Measurements from ENCODE around the gene GJA4.

Gene GJA4

GRCh38 chr1:34827341-34827941 lies 34.6 kb downstream of the GJA4 start:
- Mint-ChIP-seq H3K4me1 (ENCODE audit: low read depth) (no peaks in the 10 kb centered on the region), H3K9me3 (peaks cover 4% of the 10 kb centered on the region), H3K4me3 (no peak overlapping the region)

GRCh38 chr1:34828611-34829010 lies 35.8 kb downstream of the GJA4 start:
- Mint-ChIP-seq H3K36me3 (ENCODE audit: low read depth) (peaks cover 2% of the 10 kb centered on the region), H3K4me3 (no peak overlapping the region), H3K27me3 (no peaks in the 10 kb centered on the region), H3K4me1 (ENCODE audit: low read depth) (no peaks in the 10 kb centered on the region), H3K9me3 (peaks cover 4% of the 10 kb centered on the region), H3K27ac (no peak overlapping the region)

More at GRCh38 chr1:34827341-34827941, 34.6 kb downstream of the GJA4 start:
- Mint-ChIP-seq H3K27me3 (no peaks in the 10 kb centered on the region), H3K27ac (no peak overlapping the region), H3K36me3 (ENCODE audit: low read depth) (peaks cover 4% of the 10 kb centered on the region)

- no peaks in the 10 kb centered on the region for H3K9me3 Mint-ChIP-seq
- H3K27me3 Mint-ChIP-seq, result no peaks in the 10 kb centered on the region
- no peak overlapping the region for H3K4me3 Mint-ChIP-seq
- no peak overlapping the region for H3K27ac Mint-ChIP-seq
- H3K4me1 Mint-ChIP-seq (ENCODE audit: low read depth), result no peaks in the 10 kb centered on the region
- H3K36me3 Mint-ChIP-seq (ENCODE audit: low read depth), result no peaks in the 10 kb centered on the region
Measured at GRCh38 chr1:34829250-34829649, 36.5 kb downstream of the GJA4 start.

- no peak overlapping the region for H3K4me3 Mint-ChIP-seq
- H3K27me3 Mint-ChIP-seq, result no peaks in the 10 kb centered on the region
- H3K36me3 Mint-ChIP-seq (ENCODE audit: low read depth), result no peaks in the 10 kb centered on the region
- H3K27ac Mint-ChIP-seq, result no peak overlapping the region
- no peaks in the 10 kb centered on the region for H3K4me1 Mint-ChIP-seq (ENCODE audit: low read depth)
- no peaks in the 10 kb centered on the region for H3K9me3 Mint-ChIP-seq
Measured at GRCh38 chr1:34831721-34832246, 39.0 kb downstream of the GJA4 start.

GRCh38 chr1:34833711-34834110 lies 40.9 kb downstream of the GJA4 start:
- H3K4me3 Mint-ChIP-seq, result no peak overlapping the region
- H3K4me1 Mint-ChIP-seq (ENCODE audit: low read depth), result no peaks in the 10 kb centered on the region
- H3K27me3 Mint-ChIP-seq, result no peaks in the 10 kb centered on the region
- no peak overlapping the region for H3K27ac Mint-ChIP-seq
- H3K36me3 Mint-ChIP-seq (ENCODE audit: low read depth), result no peaks in the 10 kb centered on the region
- no peaks in the 10 kb centered on the region for H3K9me3 Mint-ChIP-seq

GRCh38 chr1:34839526-34840305 lies 46.9 kb downstream of the GJA4 start:
- Mint-ChIP-seq H3K36me3 (ENCODE audit: low read depth) (no peaks in the 10 kb centered on the region), H3K4me1 (ENCODE audit: low read depth) (peaks cover 5% of the 10 kb centered on the region), H3K9me3 (no peaks in the 10 kb centered on the region), H3K27ac (no peak overlapping the region), H3K4me3 (no peak overlapping the region), H3K27me3 (no peaks in the 10 kb centered on the region)

GRCh38 chr1:34840426-34840825 lies 47.6 kb downstream of the GJA4 start:
- no peaks in the 10 kb centered on the region for H3K36me3 Mint-ChIP-seq (ENCODE audit: low read depth)
- no peak overlapping the region for H3K27ac Mint-ChIP-seq
- H3K4me1 Mint-ChIP-seq (ENCODE audit: low read depth), result peaks cover 5% of the 10 kb centered on the region
- H3K4me3 Mint-ChIP-seq, result no peak overlapping the region
- no peaks in the 10 kb centered on the region for H3K9me3 Mint-ChIP-seq
- no peaks in the 10 kb centered on the region for H3K27me3 Mint-ChIP-seq

GRCh38 chr1:34842073-34842472 lies 49.3 kb downstream of the GJA4 start:
- Mint-ChIP-seq H3K27ac (no peak overlapping the region), H3K9me3 (no peaks in the 10 kb centered on the region), H3K36me3 (ENCODE audit: low read depth) (no peaks in the 10 kb centered on the region), H3K27me3 (no peaks in the 10 kb centered on the region), H3K4me1 (ENCODE audit: low read depth) (peaks cover 5% of the 10 kb centered on the region), H3K4me3 (no peak overlapping the region)

- Mint-ChIP-seq H3K27ac (no peak overlapping the region), H3K4me1 (ENCODE audit: low read depth) (peaks cover 5% of the 10 kb centered on the region), H3K9me3 (no peaks in the 10 kb centered on the region), H3K4me3 (no peak overlapping the region), H3K27me3 (no peaks in the 10 kb centered on the region), H3K36me3 (ENCODE audit: low read depth) (no peaks in the 10 kb centered on the region)
Measured at GRCh38 chr1:34842952-34843371, 50.2 kb downstream of the GJA4 start.

GRCh38 chr1:34843392-34844251 lies 50.8 kb downstream of the GJA4 start:
- no peak overlapping the region for H3K27ac Mint-ChIP-seq
- H3K9me3 Mint-ChIP-seq, result no peaks in the 10 kb centered on the region
- H3K4me3 Mint-ChIP-seq, result no peak overlapping the region
- H3K36me3 Mint-ChIP-seq (ENCODE audit: low read depth), result peaks cover 3% of the 10 kb centered on the region
- H3K4me1 Mint-ChIP-seq (ENCODE audit: low read depth), result peaks cover 5% of the 10 kb centered on the region
- no peaks in the 10 kb centered on the region for H3K27me3 Mint-ChIP-seq

- Mint-ChIP-seq H3K36me3 (ENCODE audit: low read depth) (peaks cover 10% of the 10 kb centered on the region), H3K27ac (no peak overlapping the region), H3K27me3 (no peaks in the 10 kb centered on the region)
Measured at GRCh38 chr1:34844252-34844634, 51.4 kb downstream of the GJA4 start.

More at GRCh38 chr1:34844252-34844634, 51.4 kb downstream of the GJA4 start:
- Mint-ChIP-seq H3K4me3 (no peak overlapping the region), H3K9me3 (no peaks in the 10 kb centered on the region), H3K4me1 (ENCODE audit: low read depth) (peaks cover 6% of the 10 kb centered on the region)
